ENCODE results near the gene FBXW8.

DNA sequence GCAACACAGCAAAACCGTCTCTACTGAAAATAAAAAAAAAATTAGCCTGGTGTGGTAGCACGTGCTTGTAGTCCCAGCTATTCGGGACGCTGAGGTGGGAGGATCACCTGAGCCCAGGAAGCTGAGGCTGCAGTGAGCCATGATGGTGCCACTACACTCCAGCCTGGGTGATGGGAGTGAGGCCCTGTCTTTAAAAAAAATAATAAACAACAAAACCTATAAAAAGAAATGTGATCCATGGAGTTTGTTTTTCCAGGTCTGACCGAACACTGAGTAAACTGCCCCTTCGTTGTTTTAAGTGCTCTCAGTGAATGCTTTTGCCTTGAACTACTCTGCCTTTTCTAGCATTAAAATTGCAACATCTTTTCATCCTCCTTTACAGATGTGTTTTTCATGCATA is 111.7 kb downstream of the FBXW8 start:
- TF ChIP-seq, protein P1, sequence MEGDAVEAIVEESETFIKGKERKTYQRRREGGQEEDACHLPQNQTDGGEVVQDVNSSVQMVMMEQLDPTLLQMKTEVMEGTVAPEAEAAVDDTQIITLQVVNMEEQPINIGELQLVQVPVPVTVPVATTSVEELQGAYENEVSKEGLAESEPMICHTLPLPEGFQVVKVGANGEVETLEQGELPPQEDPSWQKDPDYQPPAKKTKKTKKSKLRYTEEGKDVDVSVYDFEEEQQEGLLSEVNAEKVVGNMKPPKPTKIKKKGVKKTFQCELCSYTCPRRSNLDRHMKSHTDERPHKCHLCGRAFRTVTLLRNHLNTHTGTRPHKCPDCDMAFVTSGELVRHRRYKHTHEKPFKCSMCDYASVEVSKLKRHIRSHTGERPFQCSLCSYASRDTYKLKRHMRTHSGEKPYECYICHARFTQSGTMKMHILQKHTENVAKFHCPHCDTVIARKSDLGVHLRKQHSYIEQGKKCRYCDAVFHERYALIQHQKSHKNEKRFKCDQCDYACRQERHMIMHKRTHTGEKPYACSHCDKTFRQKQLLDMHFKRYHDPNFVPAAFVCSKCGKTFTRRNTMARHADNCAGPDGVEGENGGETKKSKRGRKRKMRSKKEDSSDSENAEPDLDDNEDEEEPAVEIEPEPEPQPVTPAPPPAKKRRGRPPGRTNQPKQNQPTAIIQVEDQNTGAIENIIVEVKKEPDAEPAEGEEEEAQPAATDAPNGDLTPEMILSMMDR (IDR thresholded peaks at IDR 0.05; ENCODE audit: low read length), result no peak
- TF ChIP-seq EZH2 (optimal IDR thresholded peaks at IDR 0.05; ENCODE audit: low read depth, low read length), result no peak

Data from MM.1S (cell line).